GM12873 (cell line): Measurements from ENCODE around the gene ARHGEF19.

ENCODE experiments used
- TF ChIP-seq, protein P1 (sequence below): IDR thresholded peaks from 2 replicates; pipeline ENCODE4 v1.5.1; 2012; ENCODE audit warnings: low read depth, mild to moderate bottlenecking, moderate library complexity, low read length, control low read depth; ENCODE audit not compliant: insufficient read depth; ENCODE audit errors: missing control alignments

Gene ARHGEF19

DNA sequence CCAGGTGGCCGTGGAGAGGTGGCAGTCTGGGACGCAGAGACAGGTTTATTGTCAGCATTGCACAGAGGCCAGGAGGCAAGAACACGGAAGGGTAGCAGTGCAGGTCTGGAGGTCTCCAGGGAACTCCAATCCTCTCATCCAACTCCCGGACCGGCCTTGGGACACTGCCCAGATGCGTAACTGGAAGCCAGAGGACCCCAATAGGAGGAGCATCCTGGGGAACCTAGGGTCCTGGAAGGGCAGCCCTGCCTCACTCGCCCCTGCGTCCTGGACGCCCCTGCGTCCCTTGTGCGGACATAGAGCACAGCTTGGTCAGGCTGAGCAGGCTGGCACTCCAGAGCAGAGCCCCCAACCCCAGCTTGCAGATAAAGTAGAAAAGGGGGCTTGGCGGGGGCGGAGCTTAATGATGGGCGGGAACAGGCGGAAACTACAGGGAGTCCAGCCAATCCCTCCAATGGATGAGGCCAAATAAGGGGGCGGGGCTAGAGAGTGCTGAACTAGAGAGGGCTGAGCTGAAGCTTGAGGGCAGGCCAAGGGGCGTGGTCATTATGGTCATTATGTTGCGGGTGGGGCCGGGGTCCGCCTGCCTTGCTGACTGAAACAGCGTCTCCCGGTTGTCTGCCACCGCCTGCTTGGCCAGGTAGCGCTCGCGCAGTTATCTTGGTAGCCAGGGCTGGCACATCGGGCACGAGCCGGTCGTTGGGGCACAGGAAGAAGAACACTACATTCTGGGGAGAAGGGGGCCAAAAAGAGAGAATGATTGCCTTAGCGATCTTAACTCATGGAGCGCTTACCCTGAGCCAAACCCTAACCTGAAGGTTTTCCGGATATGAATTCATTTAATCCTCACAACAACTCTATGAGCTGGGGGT, 3.7 kb upstream of the ARHGEF19 start:
- TF ChIP-seq, protein P1, sequence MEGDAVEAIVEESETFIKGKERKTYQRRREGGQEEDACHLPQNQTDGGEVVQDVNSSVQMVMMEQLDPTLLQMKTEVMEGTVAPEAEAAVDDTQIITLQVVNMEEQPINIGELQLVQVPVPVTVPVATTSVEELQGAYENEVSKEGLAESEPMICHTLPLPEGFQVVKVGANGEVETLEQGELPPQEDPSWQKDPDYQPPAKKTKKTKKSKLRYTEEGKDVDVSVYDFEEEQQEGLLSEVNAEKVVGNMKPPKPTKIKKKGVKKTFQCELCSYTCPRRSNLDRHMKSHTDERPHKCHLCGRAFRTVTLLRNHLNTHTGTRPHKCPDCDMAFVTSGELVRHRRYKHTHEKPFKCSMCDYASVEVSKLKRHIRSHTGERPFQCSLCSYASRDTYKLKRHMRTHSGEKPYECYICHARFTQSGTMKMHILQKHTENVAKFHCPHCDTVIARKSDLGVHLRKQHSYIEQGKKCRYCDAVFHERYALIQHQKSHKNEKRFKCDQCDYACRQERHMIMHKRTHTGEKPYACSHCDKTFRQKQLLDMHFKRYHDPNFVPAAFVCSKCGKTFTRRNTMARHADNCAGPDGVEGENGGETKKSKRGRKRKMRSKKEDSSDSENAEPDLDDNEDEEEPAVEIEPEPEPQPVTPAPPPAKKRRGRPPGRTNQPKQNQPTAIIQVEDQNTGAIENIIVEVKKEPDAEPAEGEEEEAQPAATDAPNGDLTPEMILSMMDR, result no peak

DNA sequence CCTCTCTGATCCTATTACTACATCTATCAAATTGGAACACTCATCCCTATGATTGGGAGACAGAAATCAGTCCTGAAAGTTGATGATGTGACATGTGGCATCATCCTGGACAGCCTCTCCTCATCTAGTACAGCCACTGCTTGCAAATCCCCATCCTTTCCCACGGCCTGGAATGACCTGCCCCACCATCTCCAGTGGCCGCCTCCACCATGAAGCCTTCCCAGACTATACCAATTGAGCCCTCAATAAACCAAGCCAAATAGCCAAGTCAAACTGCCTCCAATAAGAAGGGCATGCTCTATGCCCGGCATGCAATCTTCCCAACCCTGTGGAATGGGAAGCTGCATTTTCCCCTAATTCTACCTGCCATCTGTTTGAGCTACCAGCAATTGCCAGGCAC, 561 bp upstream of the ARHGEF19 start:
- TF ChIP-seq, protein P1, result no peak

DNA sequence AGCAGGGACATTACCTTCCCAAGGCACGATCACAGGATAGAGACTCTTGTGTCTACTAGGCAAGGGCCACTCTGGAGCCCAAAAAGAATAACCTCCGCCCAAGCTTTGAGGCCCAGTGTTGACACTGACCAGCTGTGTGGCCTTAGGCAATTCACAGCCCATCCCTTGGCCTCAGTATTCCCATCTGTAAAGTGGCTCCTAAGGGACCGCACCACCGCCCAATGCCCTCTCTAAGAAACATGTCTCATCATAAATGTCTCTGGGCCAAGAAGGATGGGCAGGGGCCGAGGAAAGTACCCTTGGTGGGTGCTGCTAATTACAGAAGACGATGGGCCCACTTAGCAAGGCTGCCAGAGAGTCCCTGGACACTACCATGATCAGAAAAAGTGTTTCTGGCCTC, 628 bp downstream of the ARHGEF19 start:
- TF ChIP-seq, protein P1, result no peak

DNA sequence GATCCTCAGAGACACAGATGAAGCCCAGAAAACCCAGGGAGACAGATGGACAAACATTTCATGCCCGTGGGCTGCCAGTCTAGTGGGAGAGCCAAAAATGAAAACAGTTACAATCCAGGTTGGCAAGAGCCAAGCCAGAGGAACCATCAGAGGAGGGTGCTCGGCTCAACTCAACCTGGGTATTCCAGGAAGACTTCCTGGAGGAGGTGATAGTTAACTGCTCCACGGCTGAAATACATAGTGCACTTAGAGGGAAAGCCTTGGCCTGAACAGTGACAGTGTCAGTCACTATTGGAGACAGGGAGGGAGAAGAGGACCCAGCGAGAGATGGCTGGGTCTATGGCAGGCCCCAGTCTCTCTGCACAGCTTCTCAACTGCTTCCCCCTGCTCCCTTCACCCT, 1.9 kb downstream of the ARHGEF19 start:
- TF ChIP-seq, protein P1, result no peak

DNA sequence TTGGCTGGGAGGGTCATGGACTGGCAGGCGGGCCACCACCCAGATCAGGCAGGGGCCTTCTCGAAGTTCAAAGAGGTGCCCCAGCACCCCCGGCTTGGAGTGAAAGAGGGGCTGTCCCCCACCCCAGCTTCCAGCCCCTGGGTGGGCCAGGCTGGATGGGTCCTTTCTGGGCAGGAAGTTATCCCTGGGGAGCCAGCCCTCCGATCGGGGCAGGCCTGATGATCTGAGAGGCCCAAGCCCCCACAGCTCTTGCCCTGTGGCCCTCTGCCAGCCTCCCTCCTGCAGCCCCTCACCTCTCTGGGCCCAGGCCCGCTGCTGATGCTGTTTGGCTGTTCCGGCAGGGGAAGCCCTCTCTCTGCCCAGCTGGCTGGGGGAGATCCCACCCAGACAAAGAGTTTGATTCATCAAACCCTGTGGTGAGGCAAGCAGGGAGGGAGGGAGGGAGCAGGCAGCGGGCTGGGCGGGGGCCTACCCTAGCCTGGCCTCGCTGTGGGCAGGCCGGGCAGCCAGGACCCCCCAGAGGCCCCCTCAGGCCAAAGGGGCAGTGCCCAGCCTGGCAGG, 2.5 kb downstream of the ARHGEF19 start:
- TF ChIP-seq, protein P1, result no peak

DNA sequence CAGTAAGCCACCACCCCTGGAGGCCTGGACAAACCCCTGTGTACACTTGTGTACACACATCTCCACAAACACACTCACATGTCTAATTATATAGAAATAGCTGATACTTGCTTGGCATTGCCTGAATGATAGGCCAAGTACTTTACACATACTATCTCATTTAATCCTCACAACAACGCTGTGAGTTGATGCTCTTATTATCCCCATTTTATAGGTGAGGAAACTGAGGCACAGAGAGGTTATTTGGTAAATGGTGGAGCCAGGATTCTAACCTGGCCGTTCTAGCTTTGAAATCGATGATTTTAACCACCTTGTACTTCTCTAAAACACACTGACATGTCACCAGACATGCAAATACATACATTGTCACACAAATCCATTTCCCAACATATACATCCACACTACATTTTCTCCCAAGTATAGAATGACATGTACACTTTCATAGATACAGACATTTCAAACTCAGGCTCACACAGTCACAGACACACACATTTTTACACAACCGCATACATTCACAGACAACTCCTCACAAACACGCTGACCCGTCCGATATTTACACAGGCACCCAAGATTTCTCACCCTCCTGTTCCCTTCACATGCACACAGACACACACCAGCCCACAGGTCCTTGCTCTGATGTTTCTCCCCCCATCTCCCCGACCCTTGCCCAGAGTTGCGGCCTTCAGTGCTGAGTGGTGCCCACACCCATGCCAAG, 3.2 kb downstream of the ARHGEF19 start:
- TF ChIP-seq, protein P1, result no peak
